GM21825 (cell line): ENCODE measurements around the gene KCNN3.

Experiments used
- ATAC-seq: cut with Tn5 transposase; IDR thresholded peaks from one replicate; pipeline ENCODE4 v1.9.1; 2021; ENCODE audit warnings: mild to moderate bottlenecking, moderate library complexity; ENCODE audit not compliant: unreplicated experiment

Gene KCNN3

GRCh38 chr1:154881820-154882535 lies 11.9 kb upstream of the KCNN3 start:
- ATAC-seq = no peak

- no peak for ATAC-seq
Measured at GRCh38 chr1:154880671-154881070, 10.6 kb upstream of the KCNN3 start.

GRCh38 chr1:154879038-154879421 lies 8.9 kb upstream of the KCNN3 start:
- no peak for ATAC-seq

GRCh38 chr1:154878371-154879037 lies 8.4 kb upstream of the KCNN3 start:
- ATAC-seq = no peak

GRCh38 chr1:154877370-154877974 lies 7.4 kb upstream of the KCNN3 start:
- no peak for ATAC-seq

GRCh38 chr1:154876842-154877369 lies 6.8 kb upstream of the KCNN3 start:
- no peak for ATAC-seq

GRCh38 chr1:154874465-154874864 lies 4.4 kb upstream of the KCNN3 start:
- no peak for ATAC-seq

- no peak for ATAC-seq
Measured at GRCh38 chr1:154873321-154873950, 3.4 kb upstream of the KCNN3 start.

GRCh38 chr1:154871374-154871773 lies 1.3 kb upstream of the KCNN3 start:
- ATAC-seq = no peak

GRCh38 chr1:154870734-154871133 lies 653 bp upstream of the KCNN3 start:
- no peak for ATAC-seq

- no peak for ATAC-seq
Measured at GRCh38 chr1:154869351-154870114, 548 bp downstream of the KCNN3 start.

- no peak for ATAC-seq
Measured at GRCh38 chr1:154867841-154868605, 2.1 kb downstream of the KCNN3 start.

GRCh38 chr1:154867064-154867825 lies 2.8 kb downstream of the KCNN3 start:
- no peak for ATAC-seq

- no peak for ATAC-seq
Measured at GRCh38 chr1:154866257-154867063, 3.6 kb downstream of the KCNN3 start.

- no peak for ATAC-seq
Measured at GRCh38 chr1:154865442-154866256, 4.4 kb downstream of the KCNN3 start.

GRCh38 chr1:154864189-154864975 lies 5.7 kb downstream of the KCNN3 start:
- ATAC-seq = no peak
